T-cell (primary cell): ENCODE results near the gene RHOB. TPM values are rescaled to one million over a fixed set of nuclear protein-coding genes. Genes with fewer than 3 reads are reported as not detected.
A peak's percentile ranks its signal among the peaks of the same experiment; 100 is the strongest.

Experiments used
- ATAC-seq, 4 experiments: fragments of 200-7000 bp in 3 of 4; fragments of 150-1000 bp in 1 of 4; cut with Tn5 transposase; replicated peaks in 1 of 4; 1 replicate in 3 of 4; 2 replicates in 1 of 4; pipeline ENCODE4 v1.10.0; 2021; ENCODE audit warnings: moderate library complexity in 3 of 4, mild to moderate bottlenecking in 2 of 4, moderate number of reproducible peaks in 1 of 4
- CTCF ChIA-PET, 2 donors: fragments of 300-600 bp; sonication (Branson Sonifier 250); formaldehyde crosslinking; loops; one replicate each; lab custom pipeline; 2022; ENCODE audit warnings: antibody characterized with exemption in 2 of 2; lab: Charles Lee
- POLR2A ChIA-PET, 2 donors: fragments of 300-600 bp; sonication (Branson Sonifier 250); formaldehyde crosslinking; loops; one replicate each; lab custom pipeline; 2022; ENCODE audit warnings: antibody characterized with exemption in 2 of 2; lab: Charles Lee
- DNase-seq, 35 experiments: peaks; one replicate each; pipeline versions ENCODE4 v3.0.0 to v3.0.0-alpha.2; 2013 to 2023
- H3K27ac ChIP-seq: one replicate; pipeline ENCODE4 v1.5.1; 2013; ENCODE audit warnings: low read length
- H3K27me3 ChIP-seq, 2 experiments: replicated peaks in 1 of 2; 1 replicate in 1 of 2; 2 replicates in 1 of 2; pipeline versions ENCODE4 v1.6.1 to v1.7.0; 2013; ENCODE audit warnings: low read length in 1 of 2, mixed read lengths in 1 of 2; ENCODE audit not compliant: control insufficient read depth in 2 of 2, insufficient read depth in 2 of 2; ENCODE audit errors: extremely low read depth in 1 of 2
- H3K36me3 ChIP-seq, 2 donors: 1 replicate in 1 of 2; 2 replicates in 1 of 2; pipeline versions ENCODE4 v1.6.1 to v1.7.0; 2013; ENCODE audit warnings: low read length in 1 of 2; ENCODE audit not compliant: control insufficient read depth in 2 of 2, insufficient read depth in 1 of 2; ENCODE audit errors: extremely low read depth in 1 of 2
- H3K4me1 ChIP-seq, 2 experiments: 1 replicate in 1 of 2; 2 replicates in 1 of 2; pipeline versions ENCODE4 v1.6.1 to v1.7.0; 2013; ENCODE audit warnings: low read length in 2 of 2, mixed read lengths in 1 of 2; ENCODE audit not compliant: insufficient read depth in 2 of 2, control insufficient read depth in 1 of 2; ENCODE audit errors: extremely low read depth in 1 of 2
- H3K4me3 ChIP-seq, 2 donors: 1 replicate in 1 of 2; 2 replicates in 1 of 2; pipeline versions ENCODE4 v1.5.1 to v1.7.0; 2013; ENCODE audit warnings: mild to moderate bottlenecking in 2 of 2, low read length in 1 of 2, moderate library complexity in 1 of 2; ENCODE audit not compliant: control insufficient read depth in 1 of 2; ENCODE audit errors: extremely low read depth in 1 of 2
- H3K9me3 ChIP-seq: 2 replicates; pipeline ENCODE4 v1.7.0; 2013
- H3K27ac Mint-ChIP-seq, 2 donors: one replicate each; pipeline ENCODE4 v1.8.0; 2020 to 2021; ENCODE audit warnings: mild to moderate bottlenecking in 2 of 2, mixed read lengths in 2 of 2
- H3K27me3 Mint-ChIP-seq, 2 donors: one replicate each; pipeline ENCODE4 v1.8.0; 2021 to 2022; ENCODE audit warnings: mixed read lengths in 2 of 2
- H3K36me3 Mint-ChIP-seq: one replicate; pipeline ENCODE4 v1.8.0; 2021; ENCODE audit warnings: mixed read lengths
- H3K4me1 Mint-ChIP-seq, 3 donors: one replicate each; pipeline ENCODE4 v1.8.0; 2020 to 2022; ENCODE audit warnings: mixed read lengths in 3 of 3, mild to moderate bottlenecking in 1 of 3
- H3K4me3 Mint-ChIP-seq, 3 donors: one replicate each; pipeline ENCODE4 v1.8.0; 2020 to 2022; ENCODE audit warnings: mild to moderate bottlenecking in 3 of 3, mixed read lengths in 3 of 3, moderate library complexity in 3 of 3
- H3K9me3 Mint-ChIP-seq, 3 donors: one replicate each; pipeline ENCODE4 v1.8.0; 2020 to 2022; ENCODE audit warnings: mixed read lengths in 3 of 3
- WGBS: methylation state at CpG from one replicate; pipeline ENCODE4 v1.1.5; 2013; ENCODE audit warnings: missing lambda C conversion rate; ENCODE audit not compliant: insufficient coverage; 5-methylcytosine and 5-hydroxymethylcytosine counted together
- total RNA-seq, 35 experiments: library from RNA in 6 of 35; stranded (reverse) in 6 of 35; fragments of 120-200 nt in 1 of 35; gene quantifications; one replicate each; pipeline versions ENCODE4 v1.2.1 to v1.2.4 and lab custom pipeline; 2013 to 2026

The RHOB gene
- total RNA-seq, 5 donors from 2014 or later (not counting 1 experiment from before 2014, with no cell fraction given) = 11.4 to 42.4 (median 14.7) TPM

GRCh38 chr2:20444101-20444992 lies 2.5 kb upstream of the RHOB start:
- H3K9me3 Mint-ChIP-seq = no peaks in the 10 kb centered on the region
- H3K36me3 Mint-ChIP-seq = no peaks in the 10 kb centered on the region
- no peak overlapping the region for H3K4me3 Mint-ChIP-seq
- no peak overlapping the region for H3K27ac Mint-ChIP-seq
- H3K4me3 ChIP-seq = no peak overlapping the region
- WGBS = 67% methylated on average over 2 of the region's 12 CpGs
- H3K9me3 ChIP-seq = no peaks in the 10 kb centered on the region
- DNase-seq (no peak), ATAC-seq (no peak)
- H3K27ac ChIP-seq = no peak overlapping the region
- ChIA-PET POLR2A (interaction anchor here (0.6 to 0.7 kb wide), 3 partner anchors 32 to 157 kb away, joined by 4 to 9 read pairs (median 8); no protein-coding TSS in a partner anchor), CTCF (interaction anchor here (0.6 to 2.3 kb wide), 23 partner anchors 8 to 526 kb away, joined by 3 to 16 read pairs (median 4); no protein-coding TSS in a partner anchor)
- peaks cover 0 to 12% (median 2%) of the 10 kb centered on the region in 3 donors for H3K4me1 Mint-ChIP-seq
- no peaks in the 10 kb centered on the region for H3K36me3 ChIP-seq
- H3K27me3 Mint-ChIP-seq = peaks cover 0 to 26% of the 10 kb centered on the region in 2 donors
- H3K27me3 ChIP-seq = peaks cover 0 to 31% of the 10 kb centered on the region in 2 experiments
- peaks cover 0 to 21% of the 10 kb centered on the region in 2 experiments for H3K4me1 ChIP-seq

- CTCF ChIA-PET = interaction anchor here (0.6 to 2.3 kb wide), 9 partner anchors 34 to 216 kb away, joined by 3 to 16 read pairs (median 4); no protein-coding TSS in a partner anchor
- no peak overlapping the region for H3K27ac Mint-ChIP-seq
These were observed 1.6 kb upstream of the RHOB start for GRCh38 chr2:20444993-20445910.

GRCh38 chr2:20446255-20446916 lies 488 bp upstream of the RHOB start:
- H3K27me3 ChIP-seq = peaks cover 0 to 31% of the 10 kb centered on the region in 2 experiments
- no peak overlapping the region for H3K27ac Mint-ChIP-seq
- peak overlapping the region; percentile 59 to 74 for H3K4me3 ChIP-seq
- POLR2A ChIA-PET = interaction anchor here (0.5 to 2.0 kb wide), 20 partner anchors 8 to 1887 kb away, joined by 3 to 22 read pairs (median 3); partner anchors contain the start of genes HS1BP3 (in 2 of the 2) and LDAH (in 1 of the 2)
- DNase-seq = no peak
- H3K9me3 ChIP-seq = no peaks in the 10 kb centered on the region
- H3K4me1 ChIP-seq = peaks cover 0 to 21% of the 10 kb centered on the region in 2 experiments
- H3K27ac ChIP-seq = no peak overlapping the region
- H3K4me3 Mint-ChIP-seq = peak overlapping the region; percentile 76 to 80 (median 78)
- no peaks in the 10 kb centered on the region for H3K36me3 ChIP-seq
- H3K36me3 Mint-ChIP-seq = no peaks in the 10 kb centered on the region
- H3K9me3 Mint-ChIP-seq = no peaks in the 10 kb centered on the region
- WGBS = under 1% methylated on average over 26 of the region's 42 CpGs
- H3K27me3 Mint-ChIP-seq = peaks cover 0 to 29% of the 10 kb centered on the region in 2 donors
- no peak for ATAC-seq
- peaks cover 0 to 12% (median 2%) of the 10 kb centered on the region in 3 donors for H3K4me1 Mint-ChIP-seq
- CTCF ChIA-PET = interaction anchor here (0.6 to 1.9 kb wide), 12 partner anchors 9 to 215 kb away, joined by 3 to 20 read pairs (median 3); partner anchors contain the start of gene HS1BP3 (in 2 of the 2)

More at GRCh38 chr2:20444993-20445910, 1.6 kb upstream of the RHOB start:
- no peak for ATAC-seq
- no peaks in the 10 kb centered on the region for H3K9me3 ChIP-seq
- Mint-ChIP-seq H3K9me3 (no peaks in the 10 kb centered on the region), H3K4me1 (peaks cover 0 to 12% (median 2%) of the 10 kb centered on the region in 3 donors), H3K27me3 (peaks cover 0 to 28% of the 10 kb centered on the region in 2 donors), H3K36me3 (no peaks in the 10 kb centered on the region), H3K4me3 (no peak overlapping the region)
- H3K4me1 ChIP-seq = peaks cover 0 to 21% of the 10 kb centered on the region in 2 experiments
- POLR2A ChIA-PET = no interaction called here
- WGBS = 78% methylated on average over 13 of the region's 24 CpGs
- DNase-seq = no peak
- no peak overlapping the region for H3K4me3 ChIP-seq
- H3K36me3 ChIP-seq = no peaks in the 10 kb centered on the region
- peaks cover 0 to 31% of the 10 kb centered on the region in 2 experiments for H3K27me3 ChIP-seq
- no peak overlapping the region for H3K27ac ChIP-seq

- Mint-ChIP-seq H3K9me3 (no peaks in the 10 kb centered on the region), H3K36me3 (no peaks in the 10 kb centered on the region), H3K27ac (no peak overlapping the region), H3K4me1 (peaks cover 0 to 12% (median 2%) of the 10 kb centered on the region in 3 donors), H3K27me3 (peaks cover 3 to 29% of the 10 kb centered on the region in 2 donors), H3K4me3 (peak overlapping the region; percentile 76 to 81 (median 78))
- Histone ChIP-seq H3K27ac (no peak overlapping the region), H3K27me3 (peaks cover 2 to 33% of the 10 kb centered on the region in 2 experiments), H3K4me3 (peak overlapping the region; percentile 59 to 74), H3K36me3 (no peaks in the 10 kb centered on the region), H3K9me3 (no peaks in the 10 kb centered on the region), H3K4me1 (peaks cover 0 to 21% of the 10 kb centered on the region in 2 experiments)
- ChIA-PET CTCF (interaction anchor here (0.5 to 1.9 kb wide), 10 partner anchors 10 to 214 kb away, joined by 3 to 20 read pairs (median 5); partner anchors contain the start of gene HS1BP3 (in 1 of the 2)), POLR2A (interaction anchor here (0.6 to 2.0 kb wide), 12 partner anchors 10 to 1888 kb away, joined by 3 to 22 read pairs (median 4); partner anchors contain the start of genes HS1BP3 (in 1 of the 2) and LDAH (in 1 of the 2))
- WGBS = 18% methylated on average over 78 of the region's 78 CpGs
- ATAC-seq = peak in 1 of 4 experiments; percentile 6
- peak in 13 of 35 experiments; percentile 1 to 43 (median 14) for DNase-seq
These were observed 767 bp downstream of the RHOB start for GRCh38 chr2:20447437-20448245.
